ENCODE data around the gene USP2.

USP2 gene

DNA sequence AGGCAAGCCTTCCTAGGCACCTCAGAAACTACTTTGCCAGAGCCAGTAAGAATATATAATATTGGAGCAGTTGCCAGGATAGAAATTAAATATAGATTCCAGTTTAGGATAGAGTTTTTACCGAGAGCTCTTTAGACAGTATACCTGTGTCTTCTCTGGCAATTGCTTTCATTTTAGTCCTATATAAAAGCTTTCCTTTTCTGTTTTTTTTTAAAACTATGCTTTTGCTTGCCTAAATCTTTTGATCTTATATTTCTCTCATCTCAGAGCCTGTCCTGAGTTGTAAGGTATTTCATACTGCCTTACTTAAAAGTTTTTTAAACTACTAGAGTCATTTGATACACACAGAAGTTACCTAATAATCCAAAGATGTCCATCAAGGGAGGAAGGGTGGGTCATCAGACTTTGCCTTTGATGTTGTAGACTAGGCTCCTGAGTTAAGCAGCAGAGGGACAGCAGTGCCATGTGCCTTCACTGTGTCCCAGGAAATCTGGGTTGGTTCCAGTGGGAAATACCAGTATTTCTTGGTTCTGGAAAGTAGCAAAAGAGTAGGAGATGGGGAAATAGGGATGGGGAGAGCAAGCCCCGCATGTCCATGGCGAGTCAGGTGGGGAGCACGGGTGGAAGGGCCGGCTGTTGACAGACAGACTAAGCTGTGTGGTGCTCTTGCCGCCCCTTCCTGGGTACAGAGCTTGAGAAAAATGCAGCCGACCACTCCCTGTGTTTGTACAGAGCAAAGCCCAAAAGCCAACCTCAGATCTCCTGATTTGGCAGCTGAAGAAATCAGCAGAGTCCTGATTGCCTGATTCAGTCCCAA lies 75.7 kb downstream of the USP2 start:
- Histone ChIP-seq H3K27me3 (no peaks in the 10 kb centered on the region), H3K36me3 (peaks cover 18% of the 10 kb centered on the region; the same call in 1 of the 2 replicates), H3K4me1 (no peaks in the 10 kb centered on the region; the same call in 1 of the 2 replicates), H3K4me3 (ENCODE audit: low read depth, low read length) (no peak overlapping the region), H3K9me3 (no peaks in the 10 kb centered on the region)
- DNase-seq = no peak
- TF ChIP-seq, protein P1, sequence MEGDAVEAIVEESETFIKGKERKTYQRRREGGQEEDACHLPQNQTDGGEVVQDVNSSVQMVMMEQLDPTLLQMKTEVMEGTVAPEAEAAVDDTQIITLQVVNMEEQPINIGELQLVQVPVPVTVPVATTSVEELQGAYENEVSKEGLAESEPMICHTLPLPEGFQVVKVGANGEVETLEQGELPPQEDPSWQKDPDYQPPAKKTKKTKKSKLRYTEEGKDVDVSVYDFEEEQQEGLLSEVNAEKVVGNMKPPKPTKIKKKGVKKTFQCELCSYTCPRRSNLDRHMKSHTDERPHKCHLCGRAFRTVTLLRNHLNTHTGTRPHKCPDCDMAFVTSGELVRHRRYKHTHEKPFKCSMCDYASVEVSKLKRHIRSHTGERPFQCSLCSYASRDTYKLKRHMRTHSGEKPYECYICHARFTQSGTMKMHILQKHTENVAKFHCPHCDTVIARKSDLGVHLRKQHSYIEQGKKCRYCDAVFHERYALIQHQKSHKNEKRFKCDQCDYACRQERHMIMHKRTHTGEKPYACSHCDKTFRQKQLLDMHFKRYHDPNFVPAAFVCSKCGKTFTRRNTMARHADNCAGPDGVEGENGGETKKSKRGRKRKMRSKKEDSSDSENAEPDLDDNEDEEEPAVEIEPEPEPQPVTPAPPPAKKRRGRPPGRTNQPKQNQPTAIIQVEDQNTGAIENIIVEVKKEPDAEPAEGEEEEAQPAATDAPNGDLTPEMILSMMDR (IDR thresholded peaks at IDR 0.05; ENCODE audit: low read depth, low read length) = no peak
